HCT116 (cell line): Measurements from ENCODE around the gene EIF3M.

ENCODE experiments used
- EZH2 ChIP-seq: fragments of 200-600 bp; sonication (generic); IDR thresholded peaks from 2 replicates; pipeline ENCODE4 v1.6.1; 2017; ENCODE audit warnings: antibody characterized with exemption, mixed run types
- EZH2phosphoT487 ChIP-seq: fragments of 200-600 bp; IDR thresholded peaks from 2 replicates; pipeline ENCODE4 v1.6.1; 2018; ENCODE audit warnings: antibody characterized with exemption, borderline replicate concordance
- FOSL1 ChIP-seq: IDR thresholded peaks from 2 replicates; pipeline ENCODE4 v1.6.1; 2012; ENCODE audit warnings: low read depth
- JUND ChIP-seq: IDR thresholded peaks from 2 replicates; pipeline ENCODE4 v1.6.1; 2012
- POLR2A ChIP-seq: IDR thresholded peaks from 2 replicates; pipeline ENCODE4 v1.7.0; 2011; ENCODE audit warnings: borderline replicate concordance; ENCODE audit not compliant: insufficient read depth, insufficient read length; ENCODE audit errors: extremely low read depth
- POLR2AphosphoS5 ChIP-seq: IDR thresholded peaks from 2 replicates; pipeline ENCODE4 v1.6.1; 2011; ENCODE audit warnings: mild to moderate bottlenecking, low read depth, low read length, moderate library complexity
- SP1 ChIP-seq: IDR thresholded peaks from 2 replicates; pipeline ENCODE4 v1.6.1; 2012; ENCODE audit warnings: low read depth
- TCF7L2 ChIP-seq: IDR thresholded peaks from 2 replicates; pipeline ENCODE4 v1.7.0; 2011; ENCODE audit warnings: borderline replicate concordance, inconsistent platforms; ENCODE audit not compliant: insufficient read depth, insufficient read length; ENCODE audit errors: extremely low read depth
- TF ChIP-seq, protein P1 (sequence below), 3 experiments: fragments of 200-600 bp in 1 of 3; sonication (generic) in 1 of 3; IDR thresholded peaks in 2 of 3; conservative IDR thresholded peaks in 1 of 3; 2 replicates each; pipeline ENCODE4 v1.5.1; 2012 to 2017; ENCODE audit warnings: low read depth in 2 of 3, low read length in 2 of 3, antibody characterized with exemption in 1 of 3, borderline replicate concordance in 1 of 3, control low read depth in 1 of 3, mild to moderate bottlenecking in 1 of 3, mixed read lengths in 1 of 3, mixed run types in 1 of 3, moderate library complexity in 1 of 3; ENCODE audit not compliant: insufficient read depth in 1 of 3
- TF ChIP-seq, protein P2 (sequence below): IDR thresholded peaks from 2 replicates; pipeline ENCODE4 v1.6.1; 2011; ENCODE audit warnings: mild to moderate bottlenecking, low read length, moderate library complexity; ENCODE audit not compliant: insufficient replicate concordance; ENCODE audit errors: extremely low read depth
- TF ChIP-seq, protein P3 (sequence below): IDR thresholded peaks from 2 replicates; pipeline ENCODE4 v1.6.1; 2012
- TF ChIP-seq, protein P4 (sequence below): IDR thresholded peaks from 2 replicates; pipeline ENCODE4 v1.6.1; 2012; ENCODE audit warnings: low read depth
- TF ChIP-seq, protein P5 (sequence below): IDR thresholded peaks from 2 replicates; pipeline ENCODE4 v1.6.1; 2012

DNA sequence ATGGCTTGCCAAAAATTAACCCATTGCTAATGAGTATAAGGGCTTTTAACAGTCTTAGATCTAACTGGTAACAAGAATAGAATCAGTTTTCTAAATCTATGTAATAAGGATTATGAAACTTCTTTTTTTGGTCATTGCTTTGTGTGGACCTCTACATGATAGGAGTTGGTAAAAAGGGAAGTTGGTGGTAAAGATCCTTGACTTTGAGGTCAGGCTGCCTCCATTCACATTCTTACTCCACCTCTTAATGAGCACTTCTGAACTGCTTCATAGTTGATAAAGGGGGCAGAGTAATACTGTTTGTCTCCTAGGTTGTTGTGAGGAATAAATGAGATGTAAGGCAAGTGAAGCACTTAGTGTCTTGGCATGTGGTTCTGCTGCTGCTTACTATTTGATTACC is 10.6 kb downstream of the EIF3M start:
- TF ChIP-seq POLR2AphosphoS5 (no peak), FOSL1 (no peak), EZH2phosphoT487 (no peak), SP1 (no peak), POLR2A (no peak), EZH2 (no peak), TCF7L2 (no peak), JUND (no peak)
- TF ChIP-seq, protein P1, sequence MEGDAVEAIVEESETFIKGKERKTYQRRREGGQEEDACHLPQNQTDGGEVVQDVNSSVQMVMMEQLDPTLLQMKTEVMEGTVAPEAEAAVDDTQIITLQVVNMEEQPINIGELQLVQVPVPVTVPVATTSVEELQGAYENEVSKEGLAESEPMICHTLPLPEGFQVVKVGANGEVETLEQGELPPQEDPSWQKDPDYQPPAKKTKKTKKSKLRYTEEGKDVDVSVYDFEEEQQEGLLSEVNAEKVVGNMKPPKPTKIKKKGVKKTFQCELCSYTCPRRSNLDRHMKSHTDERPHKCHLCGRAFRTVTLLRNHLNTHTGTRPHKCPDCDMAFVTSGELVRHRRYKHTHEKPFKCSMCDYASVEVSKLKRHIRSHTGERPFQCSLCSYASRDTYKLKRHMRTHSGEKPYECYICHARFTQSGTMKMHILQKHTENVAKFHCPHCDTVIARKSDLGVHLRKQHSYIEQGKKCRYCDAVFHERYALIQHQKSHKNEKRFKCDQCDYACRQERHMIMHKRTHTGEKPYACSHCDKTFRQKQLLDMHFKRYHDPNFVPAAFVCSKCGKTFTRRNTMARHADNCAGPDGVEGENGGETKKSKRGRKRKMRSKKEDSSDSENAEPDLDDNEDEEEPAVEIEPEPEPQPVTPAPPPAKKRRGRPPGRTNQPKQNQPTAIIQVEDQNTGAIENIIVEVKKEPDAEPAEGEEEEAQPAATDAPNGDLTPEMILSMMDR (IDR thresholded peaks at IDR 0.05 in 2 of 3, conservative IDR thresholded peaks at IDR 0.05 in 1 of 3; ENCODE audit: borderline replicate concordance in 1 of 3, insufficient read depth in 1 of 3, low read depth in 2 of 3, low read length in 2 of 3) = no peak
- TF ChIP-seq, protein P2, sequence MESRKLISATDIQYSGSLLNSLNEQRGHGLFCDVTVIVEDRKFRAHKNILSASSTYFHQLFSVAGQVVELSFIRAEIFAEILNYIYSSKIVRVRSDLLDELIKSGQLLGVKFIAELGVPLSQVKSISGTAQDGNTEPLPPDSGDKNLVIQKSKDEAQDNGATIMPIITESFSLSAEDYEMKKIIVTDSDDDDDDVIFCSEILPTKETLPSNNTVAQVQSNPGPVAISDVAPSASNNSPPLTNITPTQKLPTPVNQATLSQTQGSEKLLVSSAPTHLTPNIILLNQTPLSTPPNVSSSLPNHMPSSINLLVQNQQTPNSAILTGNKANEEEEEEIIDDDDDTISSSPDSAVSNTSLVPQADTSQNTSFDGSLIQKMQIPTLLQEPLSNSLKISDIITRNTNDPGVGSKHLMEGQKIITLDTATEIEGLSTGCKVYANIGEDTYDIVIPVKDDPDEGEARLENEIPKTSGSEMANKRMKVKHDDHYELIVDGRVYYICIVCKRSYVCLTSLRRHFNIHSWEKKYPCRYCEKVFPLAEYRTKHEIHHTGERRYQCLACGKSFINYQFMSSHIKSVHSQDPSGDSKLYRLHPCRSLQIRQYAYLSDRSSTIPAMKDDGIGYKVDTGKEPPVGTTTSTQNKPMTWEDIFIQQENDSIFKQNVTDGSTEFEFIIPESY = no peak
- TF ChIP-seq, protein P3, sequence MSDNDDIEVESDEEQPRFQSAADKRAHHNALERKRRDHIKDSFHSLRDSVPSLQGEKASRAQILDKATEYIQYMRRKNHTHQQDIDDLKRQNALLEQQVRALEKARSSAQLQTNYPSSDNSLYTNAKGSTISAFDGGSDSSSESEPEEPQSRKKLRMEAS = no peak
- TF ChIP-seq, protein P4, sequence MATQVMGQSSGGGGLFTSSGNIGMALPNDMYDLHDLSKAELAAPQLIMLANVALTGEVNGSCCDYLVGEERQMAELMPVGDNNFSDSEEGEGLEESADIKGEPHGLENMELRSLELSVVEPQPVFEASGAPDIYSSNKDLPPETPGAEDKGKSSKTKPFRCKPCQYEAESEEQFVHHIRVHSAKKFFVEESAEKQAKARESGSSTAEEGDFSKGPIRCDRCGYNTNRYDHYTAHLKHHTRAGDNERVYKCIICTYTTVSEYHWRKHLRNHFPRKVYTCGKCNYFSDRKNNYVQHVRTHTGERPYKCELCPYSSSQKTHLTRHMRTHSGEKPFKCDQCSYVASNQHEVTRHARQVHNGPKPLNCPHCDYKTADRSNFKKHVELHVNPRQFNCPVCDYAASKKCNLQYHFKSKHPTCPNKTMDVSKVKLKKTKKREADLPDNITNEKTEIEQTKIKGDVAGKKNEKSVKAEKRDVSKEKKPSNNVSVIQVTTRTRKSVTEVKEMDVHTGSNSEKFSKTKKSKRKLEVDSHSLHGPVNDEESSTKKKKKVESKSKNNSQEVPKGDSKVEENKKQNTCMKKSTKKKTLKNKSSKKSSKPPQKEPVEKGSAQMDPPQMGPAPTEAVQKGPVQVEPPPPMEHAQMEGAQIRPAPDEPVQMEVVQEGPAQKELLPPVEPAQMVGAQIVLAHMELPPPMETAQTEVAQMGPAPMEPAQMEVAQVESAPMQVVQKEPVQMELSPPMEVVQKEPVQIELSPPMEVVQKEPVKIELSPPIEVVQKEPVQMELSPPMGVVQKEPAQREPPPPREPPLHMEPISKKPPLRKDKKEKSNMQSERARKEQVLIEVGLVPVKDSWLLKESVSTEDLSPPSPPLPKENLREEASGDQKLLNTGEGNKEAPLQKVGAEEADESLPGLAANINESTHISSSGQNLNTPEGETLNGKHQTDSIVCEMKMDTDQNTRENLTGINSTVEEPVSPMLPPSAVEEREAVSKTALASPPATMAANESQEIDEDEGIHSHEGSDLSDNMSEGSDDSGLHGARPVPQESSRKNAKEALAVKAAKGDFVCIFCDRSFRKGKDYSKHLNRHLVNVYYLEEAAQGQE = no peak
- TF ChIP-seq, protein P5, sequence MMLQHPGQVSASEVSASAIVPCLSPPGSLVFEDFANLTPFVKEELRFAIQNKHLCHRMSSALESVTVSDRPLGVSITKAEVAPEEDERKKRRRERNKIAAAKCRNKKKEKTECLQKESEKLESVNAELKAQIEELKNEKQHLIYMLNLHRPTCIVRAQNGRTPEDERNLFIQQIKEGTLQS = no peak
